ENCODE data around the gene UPF2. TPM values are rescaled to one million over a fixed set of nuclear protein-coding genes. Genes with fewer than 3 reads are reported as not detected.

UPF2 gene
- total and polyA plus RNA-seq, 2 of the 13 experiments (the other 11 are each of a cell fraction or from before 2014, with no cell fraction given), result 6.2 to 14.5 TPM

DNA sequence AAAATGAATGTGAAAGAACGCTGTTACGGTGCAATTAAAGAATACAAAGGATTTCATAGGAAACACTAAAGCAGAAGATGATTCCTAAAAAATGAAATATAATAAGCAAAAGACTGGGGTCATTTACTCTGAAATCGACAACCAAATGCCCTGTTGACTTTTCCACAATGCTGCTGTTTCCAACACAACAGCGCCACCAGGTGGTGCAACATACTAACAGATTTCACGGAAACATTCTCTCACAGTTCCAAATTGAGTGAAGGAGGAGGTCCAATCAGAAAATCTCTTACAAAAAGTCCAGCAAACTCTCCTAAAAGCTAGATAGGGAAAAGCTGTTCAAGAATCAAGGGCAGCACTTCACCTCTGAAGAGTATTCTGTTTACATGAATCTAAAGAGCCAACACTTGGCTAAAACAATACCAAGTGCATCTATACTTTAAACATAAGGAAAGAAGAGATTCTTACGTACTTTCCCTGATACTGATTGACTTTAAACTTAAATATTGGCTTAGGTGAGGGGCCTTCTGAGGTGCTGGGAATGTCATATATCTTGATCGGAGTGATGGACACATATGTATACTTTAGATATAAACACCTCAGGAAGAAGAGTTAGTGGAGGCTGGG is 55.9 kb downstream of the UPF2 start (continued):
- no peak for TF ChIP-seq GLI4 (CRISPR knock-in tag; IDR thresholded peaks at IDR 0.05; ENCODE audit: borderline replicate concordance)
- no peak for TF ChIP-seq ZNF557 (CRISPR knock-in tag; IDR thresholded peaks at IDR 0.05)
- TF ChIP-seq, protein P1, sequence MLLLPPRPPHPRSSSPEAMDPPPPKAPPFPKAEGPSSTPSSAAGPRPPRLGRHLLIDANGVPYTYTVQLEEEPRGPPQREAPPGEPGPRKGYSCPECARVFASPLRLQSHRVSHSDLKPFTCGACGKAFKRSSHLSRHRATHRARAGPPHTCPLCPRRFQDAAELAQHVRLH (CRISPR knock-in tag; IDR thresholded peaks at IDR 0.05; ENCODE audit: borderline replicate concordance, low read depth), result 0 out of 2 replicates have a peak, but pooled peaks have one; percentile 51
- TF ChIP-seq ZIK1 (CRISPR knock-in tag; IDR thresholded peaks at IDR 0.05; ENCODE audit: borderline replicate concordance, low read depth), result no peak
- no peak for TF ChIP-seq FOXM1 (CRISPR knock-in tag; IDR thresholded peaks at IDR 0.05)
- no peak for TF ChIP-seq ZNF780A (CRISPR knock-in tag; IDR thresholded peaks at IDR 0.05)
- no peak for TF ChIP-seq NR1H2 (CRISPR knock-in tag; IDR thresholded peaks at IDR 0.05; ENCODE audit: borderline replicate concordance, low read depth)
- no peak for TF ChIP-seq SRSF1 (optimal IDR thresholded peaks at IDR 0.05; ENCODE audit: low read depth, low read length)
- TF ChIP-seq ZNF883 (CRISPR knock-in tag; IDR thresholded peaks at IDR 0.05; ENCODE audit: not compliant biosample characterization), result no peak
- TF ChIP-seq ZBTB21 (CRISPR knock-in tag; IDR thresholded peaks at IDR 0.05), result no peak
- TF ChIP-seq SRSF4 (IDR thresholded peaks at IDR 0.05; ENCODE audit: low read depth, low read length, poor library complexity, severe bottlenecking), result no peak
- no peak for TF ChIP-seq HCFC1 (IDR thresholded peaks at IDR 0.05; ENCODE audit: low read depth, low read length)
- TF ChIP-seq, protein P2, sequence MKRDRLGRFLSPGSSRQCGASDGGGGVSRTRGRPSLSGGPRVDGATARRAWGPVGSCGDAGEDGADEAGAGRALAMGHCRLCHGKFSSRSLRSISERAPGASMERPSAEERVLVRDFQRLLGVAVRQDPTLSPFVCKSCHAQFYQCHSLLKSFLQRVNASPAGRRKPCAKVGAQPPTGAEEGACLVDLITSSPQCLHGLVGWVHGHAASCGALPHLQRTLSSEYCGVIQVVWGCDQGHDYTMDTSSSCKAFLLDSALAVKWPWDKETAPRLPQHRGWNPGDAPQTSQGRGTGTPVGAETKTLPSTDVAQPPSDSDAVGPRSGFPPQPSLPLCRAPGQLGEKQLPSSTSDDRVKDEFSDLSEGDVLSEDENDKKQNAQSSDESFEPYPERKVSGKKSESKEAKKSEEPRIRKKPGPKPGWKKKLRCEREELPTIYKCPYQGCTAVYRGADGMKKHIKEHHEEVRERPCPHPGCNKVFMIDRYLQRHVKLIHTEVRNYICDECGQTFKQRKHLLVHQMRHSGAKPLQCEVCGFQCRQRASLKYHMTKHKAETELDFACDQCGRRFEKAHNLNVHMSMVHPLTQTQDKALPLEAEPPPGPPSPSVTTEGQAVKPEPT (CRISPR knock-in tag; IDR thresholded peaks at IDR 0.05; ENCODE audit: low read depth), result no peak
- TF ChIP-seq KLF13 (CRISPR knock-in tag; IDR thresholded peaks at IDR 0.05), result no peak
- TF ChIP-seq, protein P3, sequence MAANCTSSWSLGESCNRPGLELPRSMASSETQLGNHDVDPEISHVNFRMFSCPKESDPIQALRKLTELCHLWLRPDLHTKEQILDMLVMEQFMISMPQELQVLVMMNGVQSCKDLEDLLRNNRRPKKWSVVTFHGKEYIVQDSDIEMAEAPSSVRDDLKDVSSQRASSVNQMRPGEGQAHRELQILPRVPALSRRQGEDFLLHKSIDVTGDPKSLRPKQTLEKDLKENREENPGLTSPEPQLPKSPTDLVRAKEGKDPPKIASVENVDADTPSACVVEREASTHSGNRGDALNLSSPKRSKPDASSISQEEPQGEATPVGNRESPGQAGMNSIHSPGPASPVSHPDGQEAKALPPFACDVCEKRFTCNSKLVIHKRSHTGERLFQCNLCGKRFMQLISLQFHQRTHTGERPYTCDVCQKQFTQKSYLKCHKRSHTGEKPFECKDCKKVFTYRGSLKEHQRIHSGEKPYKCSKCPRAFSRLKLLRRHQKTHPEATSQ (CRISPR knock-in tag; IDR thresholded peaks at IDR 0.05; ENCODE audit: borderline replicate concordance), result no peak
- TF ChIP-seq, protein P4, sequence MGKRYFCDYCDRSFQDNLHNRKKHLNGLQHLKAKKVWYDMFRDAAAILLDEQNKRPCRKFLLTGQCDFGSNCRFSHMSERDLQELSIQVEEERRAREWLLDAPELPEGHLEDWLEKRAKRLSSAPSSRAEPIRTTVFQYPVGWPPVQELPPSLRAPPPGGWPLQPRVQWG (CRISPR knock-in tag; IDR thresholded peaks at IDR 0.05; ENCODE audit: borderline replicate concordance, low read depth), result no peak
- TF ChIP-seq ZFP36L2 (CRISPR knock-in tag; IDR thresholded peaks at IDR 0.05), result no peak
- TF ChIP-seq, protein P5, sequence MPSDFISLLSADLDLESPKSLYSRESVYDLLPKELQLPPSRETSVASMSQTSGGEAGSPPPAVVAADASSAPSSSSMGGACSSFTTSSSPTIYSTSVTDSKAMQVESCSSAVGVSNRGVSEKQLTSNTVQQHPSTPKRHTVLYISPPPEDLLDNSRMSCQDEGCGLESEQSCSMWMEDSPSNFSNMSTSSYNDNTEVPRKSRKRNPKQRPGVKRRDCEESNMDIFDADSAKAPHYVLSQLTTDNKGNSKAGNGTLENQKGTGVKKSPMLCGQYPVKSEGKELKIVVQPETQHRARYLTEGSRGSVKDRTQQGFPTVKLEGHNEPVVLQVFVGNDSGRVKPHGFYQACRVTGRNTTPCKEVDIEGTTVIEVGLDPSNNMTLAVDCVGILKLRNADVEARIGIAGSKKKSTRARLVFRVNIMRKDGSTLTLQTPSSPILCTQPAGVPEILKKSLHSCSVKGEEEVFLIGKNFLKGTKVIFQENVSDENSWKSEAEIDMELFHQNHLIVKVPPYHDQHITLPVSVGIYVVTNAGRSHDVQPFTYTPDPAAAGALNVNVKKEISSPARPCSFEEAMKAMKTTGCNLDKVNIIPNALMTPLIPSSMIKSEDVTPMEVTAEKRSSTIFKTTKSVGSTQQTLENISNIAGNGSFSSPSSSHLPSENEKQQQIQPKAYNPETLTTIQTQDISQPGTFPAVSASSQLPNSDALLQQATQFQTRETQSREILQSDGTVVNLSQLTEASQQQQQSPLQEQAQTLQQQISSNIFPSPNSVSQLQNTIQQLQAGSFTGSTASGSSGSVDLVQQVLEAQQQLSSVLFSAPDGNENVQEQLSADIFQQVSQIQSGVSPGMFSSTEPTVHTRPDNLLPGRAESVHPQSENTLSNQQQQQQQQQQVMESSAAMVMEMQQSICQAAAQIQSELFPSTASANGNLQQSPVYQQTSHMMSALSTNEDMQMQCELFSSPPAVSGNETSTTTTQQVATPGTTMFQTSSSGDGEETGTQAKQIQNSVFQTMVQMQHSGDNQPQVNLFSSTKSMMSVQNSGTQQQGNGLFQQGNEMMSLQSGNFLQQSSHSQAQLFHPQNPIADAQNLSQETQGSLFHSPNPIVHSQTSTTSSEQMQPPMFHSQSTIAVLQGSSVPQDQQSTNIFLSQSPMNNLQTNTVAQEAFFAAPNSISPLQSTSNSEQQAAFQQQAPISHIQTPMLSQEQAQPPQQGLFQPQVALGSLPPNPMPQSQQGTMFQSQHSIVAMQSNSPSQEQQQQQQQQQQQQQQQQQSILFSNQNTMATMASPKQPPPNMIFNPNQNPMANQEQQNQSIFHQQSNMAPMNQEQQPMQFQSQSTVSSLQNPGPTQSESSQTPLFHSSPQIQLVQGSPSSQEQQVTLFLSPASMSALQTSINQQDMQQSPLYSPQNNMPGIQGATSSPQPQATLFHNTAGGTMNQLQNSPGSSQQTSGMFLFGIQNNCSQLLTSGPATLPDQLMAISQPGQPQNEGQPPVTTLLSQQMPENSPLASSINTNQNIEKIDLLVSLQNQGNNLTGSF (CRISPR knock-in tag; IDR thresholded peaks at IDR 0.05), result no peak
- TF ChIP-seq, protein P6, sequence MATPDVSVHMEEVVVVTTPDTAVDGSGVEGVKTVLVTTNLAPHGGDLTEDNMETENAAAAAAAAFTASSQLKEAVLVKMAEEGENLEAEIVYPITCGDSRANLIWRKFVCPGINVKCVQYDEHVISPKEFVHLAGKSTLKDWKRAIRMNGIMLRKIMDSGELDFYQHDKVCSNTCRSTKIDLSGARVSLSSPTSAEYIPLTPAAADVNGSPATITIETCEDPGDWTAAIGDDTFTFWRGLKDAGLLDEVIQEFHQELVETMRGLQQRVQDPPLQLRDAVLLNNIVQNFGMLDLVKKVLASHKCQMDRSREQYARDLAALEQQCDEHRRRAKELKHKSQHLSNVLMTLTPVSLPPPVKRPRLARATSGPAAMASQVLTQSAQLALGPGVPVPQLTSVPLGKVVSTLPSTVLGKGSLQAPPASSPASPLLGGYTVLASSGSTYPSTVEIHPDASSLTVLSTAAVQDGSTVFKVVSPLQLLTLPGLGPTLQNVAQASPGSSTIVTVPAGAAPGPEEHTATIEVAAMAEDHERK (CRISPR knock-in tag; IDR thresholded peaks at IDR 0.05; ENCODE audit: low read depth), result no peak
